ENCODE results near the gene EFNA5.

- no peak for TF ChIP-seq GATA2 (IDR thresholded peaks at IDR 0.05; ENCODE audit: low read depth, low read length)
- no peak for TF ChIP-seq GATA3 (IDR thresholded peaks at IDR 0.05; ENCODE audit: low read depth, low read length)
These were observed 330.1 kb downstream of the EFNA5 start for GRCh38 chr5:107340631-107341030.

Measured in SH-SY5Y (cell line).